Adrenal gland (tissue), 5 donors: ENCODE data around the gene HOXA13.

ENCODE experiments used
- CTCF ChIP-seq, 6 experiments: fragments of 450-650 bp in 4 of 6; fragments of 200-600 bp in 2 of 6; sonication (generic) in 1 of 6; IDR thresholded peaks; 1 replicate in 5 of 6; 2 replicates in 1 of 6; pipeline versions ENCODE4 v1.5.1 to v1.8.0; 2016 to 2021; ENCODE audit warnings: antibody characterized with exemption in 6 of 6, mild to moderate bottlenecking in 2 of 6, moderate library complexity in 1 of 6
- POLR2A ChIP-seq, 2 donors: fragments of 450-650 bp; IDR thresholded peaks; one replicate each; pipeline ENCODE4 v1.6.1; 2017; ENCODE audit warnings: antibody characterized with exemption in 2 of 2, mild to moderate bottlenecking in 2 of 2, moderate library complexity in 1 of 2
- donor health status: DM: no; HTN: no; CAD: no.

DNA sequence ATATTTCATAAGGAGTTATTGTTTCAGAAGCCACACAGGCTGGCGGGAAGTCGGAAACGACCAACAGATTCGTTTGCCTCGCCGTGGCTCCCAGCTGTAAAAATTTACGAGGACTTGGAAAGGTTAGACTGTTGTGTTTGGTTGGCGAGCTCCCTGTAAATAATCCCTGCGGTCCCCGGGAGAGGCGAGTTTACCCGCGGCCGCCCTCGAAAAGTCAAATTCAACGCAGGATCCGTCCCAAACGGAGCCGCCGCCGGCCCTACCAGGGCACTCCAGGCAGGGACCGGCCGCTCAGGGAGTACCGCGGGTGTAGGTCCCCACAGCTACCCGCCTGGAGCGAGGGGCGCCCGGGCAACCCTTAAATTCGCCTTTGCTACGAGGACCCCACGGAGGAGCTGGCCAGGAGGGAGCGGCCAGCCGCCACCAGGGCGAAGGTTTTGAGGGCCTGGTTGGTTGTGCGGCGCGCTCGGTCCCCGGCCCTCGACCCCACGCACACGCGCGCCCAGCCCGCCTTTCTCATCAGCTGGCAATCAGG is 33.8 kb downstream of the HOXA13 start:
- TF ChIP-seq CTCF (IDR thresholded peaks at IDR 0.05): no peak
- TF ChIP-seq POLR2A (IDR thresholded peaks at IDR 0.05): no peak
